ENCODE results near the gene KCTD2. TPM values are rescaled to one million over a fixed set of nuclear protein-coding genes. Genes with fewer than 3 reads are reported as not detected.
A peak's percentile ranks its signal among the peaks of the same experiment; 100 is the strongest.

The KCTD2 gene
- total RNA-seq, 2 experiments from 2014 or later: 21.7 TPM

DNA sequence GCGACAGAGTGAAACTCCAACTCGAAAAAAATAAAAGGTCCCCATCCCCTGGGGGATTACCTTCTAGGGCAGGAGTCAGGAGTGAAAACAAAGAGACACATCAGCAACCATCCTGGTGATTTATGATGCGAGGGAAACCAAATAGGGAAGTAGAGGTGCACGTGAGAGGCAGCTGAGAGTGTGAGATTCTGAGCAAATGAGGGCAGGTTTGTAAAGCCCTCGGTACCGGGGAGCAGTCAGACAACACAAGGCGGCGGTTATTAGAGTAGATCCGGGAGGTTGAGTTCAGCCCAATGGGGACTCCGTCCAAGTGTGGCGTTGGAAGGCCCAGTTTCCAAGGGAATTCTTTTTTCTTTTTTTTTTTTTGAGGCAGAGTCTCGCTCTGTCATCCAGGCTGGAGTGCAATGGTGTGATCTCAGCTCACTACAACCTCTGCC is 55.4 kb downstream of the KCTD2 start:
- CTCF ChIA-PET: interaction anchor here (1.8 to 4.2 kb wide), 2 partner anchors 12 to 14 kb away, joined by 6 to 27 read pairs; partner anchors contain the start of gene SLC16A5

DNA sequence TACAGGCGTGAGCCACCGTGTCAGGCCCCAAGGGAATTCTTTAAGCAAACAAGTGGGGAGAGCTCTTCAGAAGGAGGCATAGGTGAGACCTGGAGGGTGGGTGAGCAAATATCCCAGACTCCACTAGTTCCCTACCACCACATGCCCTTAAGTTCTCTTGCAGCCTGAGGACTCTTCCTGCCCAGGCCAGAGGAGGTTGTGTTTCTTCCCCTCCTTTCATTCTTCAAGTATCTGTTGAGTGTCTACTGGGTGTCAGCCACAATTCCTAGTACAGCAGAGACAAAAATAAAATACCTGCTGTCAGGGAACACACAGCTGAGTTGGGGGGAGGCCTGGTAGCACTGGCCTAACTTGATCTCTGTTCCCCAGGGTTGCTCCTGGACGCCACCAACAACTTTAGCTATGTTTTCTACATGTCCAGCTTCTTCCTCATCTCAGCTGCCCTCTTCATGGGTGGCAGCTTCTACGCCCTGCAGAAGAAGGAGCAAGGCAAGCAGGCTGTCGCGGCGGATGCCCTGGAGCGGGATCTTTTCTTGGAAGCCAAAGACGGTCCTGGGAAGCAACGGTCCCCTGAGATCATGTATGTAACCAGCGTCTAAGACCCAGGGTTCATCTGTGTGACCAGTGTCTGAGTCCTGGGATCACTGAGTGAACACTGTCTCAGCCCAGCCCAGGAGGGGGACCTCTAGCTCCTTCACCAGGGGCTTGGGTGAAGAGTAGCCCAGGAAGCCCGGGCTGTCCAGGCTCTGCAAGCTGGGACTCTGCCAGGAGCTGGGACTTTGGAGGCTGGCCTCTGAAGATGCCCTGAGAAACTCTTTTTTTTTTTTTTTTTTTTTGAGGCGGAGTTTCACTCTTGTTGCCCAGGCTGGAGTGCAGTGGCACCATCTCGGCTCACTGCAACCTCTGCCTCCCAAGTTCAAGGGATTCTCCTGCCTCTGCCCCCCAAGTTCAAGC is 56.9 kb downstream of the KCTD2 start:
- H3K27me3 Mint-ChIP-seq: no peaks in the 10 kb centered on the region
- DNase-seq: no peak
- H3K9me3 Mint-ChIP-seq: no peaks in the 10 kb centered on the region
- H3K4me3 Mint-ChIP-seq: no peak overlapping the region
- CTCF ChIA-PET: interaction anchor here (0.7 to 4.2 kb wide), 6 partner anchors 10 to 1095 kb away, joined by 3 to 27 read pairs (median 4); no protein-coding TSS in a partner anchor
- POLR2A ChIA-PET: interaction anchor here (0.6 to 0.7 kb wide), 2 partner anchors 131 to 146 kb away, joined by 4 to 13 read pairs; partner anchors contain the start of gene HID1
- peaks cover under 1% of the 10 kb centered on the region for H3K36me3 Mint-ChIP-seq (ENCODE audit: low read depth)
- peaks cover 8% of the 10 kb centered on the region for H3K4me1 Mint-ChIP-seq
- no peak overlapping the region for H3K27ac Mint-ChIP-seq

More for the DNA sequence above, 55.4 kb downstream of the KCTD2 start:
- DNase-seq: no peak
- H3K27ac Mint-ChIP-seq: no peak overlapping the region
- H3K9me3 Mint-ChIP-seq: no peaks in the 10 kb centered on the region
- H3K27me3 Mint-ChIP-seq: no peaks in the 10 kb centered on the region
- no peak overlapping the region for H3K4me3 Mint-ChIP-seq
- H3K4me1 Mint-ChIP-seq: peaks cover 3% of the 10 kb centered on the region
- POLR2A ChIA-PET: no interaction called here
- peaks cover 4% of the 10 kb centered on the region for H3K36me3 Mint-ChIP-seq (ENCODE audit: low read depth)

DNA sequence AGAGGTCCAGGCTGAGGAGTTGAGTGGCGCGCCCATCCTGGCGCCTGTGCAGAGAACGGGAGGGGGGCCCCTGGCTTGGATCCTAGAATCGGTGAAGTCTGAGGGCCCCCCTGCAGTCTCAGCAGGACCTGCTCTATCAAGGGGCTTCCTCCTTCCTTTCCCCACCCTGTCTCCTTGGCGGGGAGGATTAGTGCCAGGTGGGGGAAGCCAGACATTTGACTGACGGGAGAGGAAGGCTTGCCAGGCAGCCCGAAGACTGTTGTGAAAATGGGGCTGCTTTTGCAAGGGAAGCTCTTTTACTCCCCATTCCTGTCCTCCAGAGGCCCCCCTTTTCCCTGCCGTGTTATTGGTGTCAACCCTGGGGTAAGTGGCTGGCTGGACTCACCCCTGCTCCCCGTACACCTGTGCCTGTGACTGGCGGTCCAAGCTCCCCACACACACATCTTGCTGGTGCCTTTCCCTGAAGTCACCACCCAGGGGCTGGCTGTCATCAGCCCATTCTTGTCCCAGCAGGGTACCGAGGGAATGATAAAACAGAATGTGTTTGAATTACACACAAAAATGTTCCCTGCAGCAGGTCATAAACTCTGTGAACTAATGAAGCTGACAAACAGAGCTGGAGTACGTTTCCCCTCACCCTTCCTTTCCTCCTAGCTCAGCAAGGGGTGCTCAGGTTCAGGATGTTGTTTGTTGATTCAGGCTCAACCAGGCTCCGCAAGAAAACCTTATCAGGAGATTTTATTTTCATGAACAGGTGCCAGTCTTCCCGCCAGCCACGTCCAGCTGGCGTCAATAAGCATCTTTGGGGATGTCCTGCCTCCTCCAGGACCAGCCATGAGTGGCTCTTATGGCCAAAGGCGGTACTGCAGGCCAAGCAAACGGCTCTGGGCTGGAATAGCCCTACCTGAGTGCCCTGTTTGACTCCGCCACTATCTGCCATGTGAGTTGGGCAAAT is 58.4 kb downstream of the KCTD2 start:
- H3K27me3 Mint-ChIP-seq: no peaks in the 10 kb centered on the region
- peak overlapping the region; percentile 69 for H3K27ac Mint-ChIP-seq
- CTCF ChIA-PET: interaction anchor here (0.7 to 4.2 kb wide), 11 partner anchors 9 to 144 kb away, joined by 3 to 27 read pairs (median 4); partner anchors contain the start of genes NT5C and SLC16A5
- no peak overlapping the region for H3K4me3 Mint-ChIP-seq
- DNase-seq: peak; percentile 40
- H3K4me1 Mint-ChIP-seq: peaks cover 15% of the 10 kb centered on the region
- no peaks in the 10 kb centered on the region for H3K36me3 Mint-ChIP-seq (ENCODE audit: low read depth)
- POLR2A ChIA-PET: no interaction called here
- no peaks in the 10 kb centered on the region for H3K9me3 Mint-ChIP-seq

DNA sequence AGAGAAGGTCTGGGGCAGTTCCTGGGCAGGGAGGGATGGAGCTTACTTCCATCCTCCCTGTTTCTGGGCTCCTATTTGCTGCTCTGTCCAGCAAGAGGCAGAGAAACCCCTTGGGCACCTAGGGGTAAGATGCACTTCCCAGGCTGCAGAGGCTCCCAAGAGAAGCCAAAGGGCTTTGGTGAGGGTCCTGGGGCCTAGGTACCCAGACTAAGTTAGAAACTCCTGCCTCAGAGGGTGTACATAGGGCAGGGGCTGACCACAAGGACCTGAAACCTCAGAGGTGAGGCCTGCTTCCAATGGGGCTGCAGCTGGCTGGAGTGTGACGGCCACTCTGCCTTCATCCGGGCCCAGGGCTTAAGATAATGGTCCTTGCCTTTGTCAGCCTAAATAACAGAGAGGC is 61.2 kb downstream of the KCTD2 start:
- ChIA-PET CTCF (interaction anchor here (1.1 to 1.5 kb wide), 2 partner anchors 23 to 146 kb away, joined by 3 read pairs; partner anchors contain the start of gene NT5C), POLR2A (interaction anchor here (0.6 kb wide), 1 partner anchor 66 kb away, joined by 3 read pairs; no protein-coding TSS in a partner anchor)
- no peak for DNase-seq
- H3K27me3 Mint-ChIP-seq: no peaks in the 10 kb centered on the region
- no peaks in the 10 kb centered on the region for H3K9me3 Mint-ChIP-seq
- peaks cover 9% of the 10 kb centered on the region for H3K36me3 Mint-ChIP-seq (ENCODE audit: low read depth)
- peaks cover 30% of the 10 kb centered on the region for H3K4me1 Mint-ChIP-seq
- no peak overlapping the region for H3K27ac Mint-ChIP-seq
- H3K4me3 Mint-ChIP-seq: peak overlapping the region; percentile 86

DNA sequence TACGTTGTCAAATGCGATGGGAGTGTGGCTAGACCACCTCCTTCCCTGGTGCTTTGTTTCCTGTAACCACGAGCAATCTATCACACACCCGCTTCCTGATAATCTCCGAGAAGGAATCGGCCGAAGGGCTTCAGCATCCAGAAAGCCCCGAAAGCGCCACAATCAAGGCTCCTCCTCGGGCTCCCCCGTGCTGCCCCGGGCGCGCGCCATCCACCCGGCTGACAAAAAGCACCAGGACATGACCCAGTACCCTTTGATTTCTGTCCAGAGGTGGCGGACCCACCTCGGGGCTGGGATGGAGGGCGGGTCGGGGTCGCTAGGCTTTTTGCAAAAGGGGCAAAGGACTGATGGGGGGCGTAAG is 62.0 kb downstream of the KCTD2 start:
- H3K27ac Mint-ChIP-seq: peak overlapping the region; percentile 5
- POLR2A ChIA-PET: interaction anchor here (0.6 kb wide), 1 partner anchor 67 kb away, joined by 3 read pairs; no protein-coding TSS in a partner anchor
- peak overlapping the region; percentile 86 for H3K4me3 Mint-ChIP-seq
- H3K36me3 Mint-ChIP-seq (ENCODE audit: low read depth): peaks cover 10% of the 10 kb centered on the region
- CTCF ChIA-PET: interaction anchor here (1.0 to 7.9 kb wide), 3 partner anchors 61 to 152 kb away, joined by 3 to 49 read pairs (median 4); partner anchors contain the start of genes GGA3 and MRPS7
- H3K9me3 Mint-ChIP-seq: no peaks in the 10 kb centered on the region
- H3K27me3 Mint-ChIP-seq: no peaks in the 10 kb centered on the region
- peaks cover 35% of the 10 kb centered on the region for H3K4me1 Mint-ChIP-seq
- peak; percentile 26 for DNase-seq

DNA sequence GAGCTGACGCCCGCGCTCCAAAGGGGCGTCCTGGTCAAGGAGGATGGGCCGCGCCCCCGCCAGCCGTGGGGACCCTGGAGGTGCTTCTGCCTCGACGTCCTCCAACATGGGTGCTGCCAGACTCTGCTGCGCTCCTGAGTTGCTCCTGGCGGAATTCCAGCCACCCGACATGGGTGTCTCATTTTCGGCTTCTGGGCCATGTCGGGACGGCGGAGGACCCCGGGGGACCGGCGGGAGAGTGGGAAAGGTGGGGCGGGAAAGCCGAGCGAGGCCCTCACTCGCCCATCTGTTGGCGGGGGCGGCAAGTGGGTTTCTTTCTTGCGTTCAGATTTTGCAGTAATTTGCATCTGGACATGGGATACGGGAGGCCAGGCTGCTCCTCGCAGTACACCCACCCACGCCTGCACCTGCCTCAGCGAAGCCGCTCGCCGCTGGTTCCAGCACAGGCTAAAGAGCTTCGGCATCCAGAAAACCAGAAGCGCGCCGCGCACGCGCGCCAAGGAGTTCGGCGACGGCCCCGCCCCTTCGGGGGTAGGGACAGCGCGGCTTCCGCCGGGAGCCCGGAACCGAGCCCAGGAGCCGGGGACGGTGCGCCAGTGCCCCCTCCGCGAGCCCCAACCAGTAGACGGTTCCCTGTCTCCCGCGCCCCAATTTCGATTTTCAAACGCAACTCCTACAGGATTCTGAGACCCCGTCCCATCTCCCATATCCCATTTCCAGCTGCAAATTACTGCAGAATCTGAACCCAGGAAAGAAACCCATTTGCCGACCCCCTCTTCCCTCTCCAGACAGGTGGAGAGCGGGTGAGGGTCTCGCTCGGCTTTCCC is 62.6 kb downstream of the KCTD2 start, which contains the start of gene ARMC7:
TSS of gene ARMC7 (plus strand) at position 563 of the 827 bp plus-strand sequence. CDS start 320 bp downstream, outside the sequence.
- POLR2A ChIA-PET: no interaction called here
- Mint-ChIP-seq H3K36me3 (ENCODE audit: low read depth) (peaks cover 15% of the 10 kb centered on the region), H3K4me3 (peak within 1 kb of the TSS; percentile 86), H3K27me3 (no peaks in the 10 kb centered on the region), H3K9me3 (no peaks in the 10 kb centered on the region), H3K27ac (peak within 1 kb of the TSS; percentile 91), H3K4me1 (peaks cover 41% of the 10 kb centered on the region)
- DNase-seq: peak; percentile 91
- CTCF ChIA-PET: interaction anchor here (0.7 to 7.9 kb wide), 5 partner anchors 36 to 303 kb away, joined by 3 to 49 read pairs (median 4); partner anchors contain the start of genes GGA3 and MRPS7

DNA sequence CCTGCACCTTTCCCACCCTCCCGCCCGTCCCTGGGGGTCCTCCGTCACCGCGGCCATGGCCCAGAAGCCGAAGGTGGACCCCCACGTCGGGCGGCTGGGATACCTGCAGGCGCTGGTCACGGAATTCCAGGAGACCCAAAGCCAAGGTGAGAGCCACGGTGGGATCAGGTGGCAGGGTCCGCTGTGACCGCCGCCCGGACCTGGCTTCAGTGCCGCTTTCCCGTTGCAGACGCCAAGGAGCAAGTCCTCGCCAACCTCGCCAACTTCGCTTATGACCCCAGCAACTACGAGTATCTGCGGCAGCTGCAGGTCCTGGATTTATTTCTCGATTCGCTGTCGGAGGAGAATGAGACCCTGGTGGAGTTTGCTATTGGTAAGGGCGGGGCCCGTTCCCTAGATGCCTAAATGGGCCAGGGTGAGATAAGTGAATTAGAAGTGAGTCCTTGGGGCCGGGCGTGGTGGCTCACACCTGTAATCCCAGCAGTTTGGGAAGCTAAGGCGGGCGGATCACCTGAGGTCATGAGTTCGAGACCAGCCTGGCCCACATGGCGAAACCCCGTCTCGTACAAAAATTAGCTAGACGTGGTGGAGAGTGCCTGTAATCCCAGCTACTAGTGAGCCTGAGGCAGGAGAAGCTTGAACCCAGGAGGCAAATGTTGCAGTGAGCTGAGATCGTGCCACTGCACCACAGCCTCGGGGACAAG is 63.4 kb downstream of the KCTD2 start:
- H3K4me3 Mint-ChIP-seq: peak overlapping the region; percentile 86
- peak; percentile 24 for DNase-seq
- POLR2A ChIA-PET: no interaction called here
- peaks cover 19% of the 10 kb centered on the region for H3K36me3 Mint-ChIP-seq (ENCODE audit: low read depth)
- CTCF ChIA-PET: interaction anchor here (0.6 to 7.9 kb wide), 11 partner anchors 14 to 302 kb away, joined by 3 to 49 read pairs (median 4); partner anchors contain the start of genes GGA3, MIF4GD, MRPS7 and NT5C
- peak overlapping the region; percentile 74 for H3K27ac Mint-ChIP-seq
- peaks cover 47% of the 10 kb centered on the region for H3K4me1 Mint-ChIP-seq
- H3K27me3 Mint-ChIP-seq: no peaks in the 10 kb centered on the region
- H3K9me3 Mint-ChIP-seq: no peaks in the 10 kb centered on the region

DNA sequence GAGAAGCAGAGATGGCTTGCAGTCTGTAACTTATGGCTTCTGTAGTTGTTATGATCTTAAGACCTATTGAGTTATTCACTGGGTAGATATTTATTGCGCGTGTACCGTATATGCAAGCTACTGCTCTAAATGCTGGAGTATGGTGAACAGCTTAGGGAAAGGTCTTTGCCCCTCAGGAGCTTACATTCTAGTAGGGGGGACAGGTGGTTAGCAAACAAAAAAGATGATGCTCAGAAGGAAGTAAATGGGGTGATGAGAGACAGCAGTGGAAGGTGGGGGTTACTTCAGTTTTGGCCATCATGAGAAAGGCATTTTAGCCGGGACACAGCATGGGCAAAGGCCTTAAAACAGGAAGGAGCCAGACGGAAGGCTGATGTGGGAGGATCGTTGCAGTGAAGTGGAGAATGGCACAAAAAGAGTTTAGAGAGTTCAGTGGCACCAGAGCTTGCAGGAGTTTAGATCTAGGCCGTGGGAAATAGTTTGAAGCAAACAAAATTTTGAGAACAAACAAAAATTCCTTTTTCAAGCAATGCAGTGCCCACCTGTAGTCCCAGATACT is 64.8 kb downstream of the KCTD2 start:
- Mint-ChIP-seq H3K9me3 (no peaks in the 10 kb centered on the region), H3K36me3 (ENCODE audit: low read depth) (peaks cover 22% of the 10 kb centered on the region), H3K4me3 (peak overlapping the region; percentile 86), H3K27me3 (no peaks in the 10 kb centered on the region), H3K4me1 (peaks cover 53% of the 10 kb centered on the region), H3K27ac (no peak overlapping the region)
- DNase-seq: no peak
- ChIA-PET POLR2A (no interaction called here), CTCF (interaction anchor here (0.6 to 7.9 kb wide), 9 partner anchors 12 to 296 kb away, joined by 3 to 49 read pairs (median 4); partner anchors contain the start of genes KCTD2, MIF4GD and NT5C)

DNA sequence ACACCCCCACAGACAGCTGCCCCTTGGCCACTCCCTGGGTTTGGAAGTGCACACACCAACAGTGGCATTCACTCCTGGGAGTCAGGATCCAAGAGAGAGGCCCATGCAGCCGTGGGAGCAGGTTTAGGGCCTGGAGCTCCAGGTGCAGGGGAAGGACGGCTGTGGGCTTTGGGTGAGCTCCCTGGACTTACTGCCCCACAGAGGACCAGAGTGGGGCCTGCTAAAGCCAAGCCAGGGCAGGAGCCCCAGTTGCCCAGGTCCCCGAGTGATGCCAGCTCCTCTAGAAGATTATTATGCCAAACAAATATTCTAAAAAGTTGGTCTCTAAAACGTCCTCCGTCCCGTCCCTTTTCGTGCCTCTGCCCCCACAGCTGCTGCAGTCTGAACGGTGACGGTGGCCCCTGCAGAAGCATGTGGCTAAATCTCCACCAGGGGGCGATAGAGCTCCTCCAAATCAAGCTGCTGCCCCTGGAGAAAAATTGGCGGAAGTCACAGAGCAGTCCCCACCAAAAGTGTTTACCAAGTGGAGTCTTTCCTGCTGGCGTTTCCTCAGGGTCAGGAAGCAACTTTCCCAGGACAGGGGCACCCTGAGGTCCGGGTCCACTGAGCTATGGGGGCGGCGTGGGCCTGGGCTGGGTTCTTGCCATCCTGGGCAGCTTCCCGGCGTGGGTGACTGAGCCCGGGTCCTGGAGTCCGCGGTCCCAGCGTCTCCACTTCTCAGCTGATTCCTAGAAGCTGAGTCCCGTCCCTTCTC is 67.0 kb downstream of the KCTD2 start:
- ChIA-PET POLR2A (interaction anchor here (0.6 to 1.3 kb wide), 5 partner anchors 19 to 88 kb away, joined by 3 to 4 read pairs (median 3); no protein-coding TSS in a partner anchor), CTCF (interaction anchor here (0.6 to 7.9 kb wide), 56 partner anchors 10 to 298 kb away, joined by 3 to 150 read pairs (median 6); partner anchors contain the start of genes ATP5PD, CDR2L, GGA3 and JPT1)
- DNase-seq: peak; percentile 95
- H3K4me3 Mint-ChIP-seq: peak overlapping the region; percentile 88
- peaks cover 32% of the 10 kb centered on the region for H3K36me3 Mint-ChIP-seq (ENCODE audit: low read depth)
- H3K27ac Mint-ChIP-seq: peak overlapping the region; percentile 94
- H3K9me3 Mint-ChIP-seq: no peaks in the 10 kb centered on the region
- H3K27me3 Mint-ChIP-seq: no peaks in the 10 kb centered on the region
- peaks cover 55% of the 10 kb centered on the region for H3K4me1 Mint-ChIP-seq
